ENCODE results near the gene AHI1. TPM values are rescaled to one million over a fixed set of nuclear protein-coding genes. Genes with fewer than 3 reads are reported as not detected.

Gene AHI1
- total RNA-seq, 1 experiment from 2014 or later = 8.9 TPM

DNA sequence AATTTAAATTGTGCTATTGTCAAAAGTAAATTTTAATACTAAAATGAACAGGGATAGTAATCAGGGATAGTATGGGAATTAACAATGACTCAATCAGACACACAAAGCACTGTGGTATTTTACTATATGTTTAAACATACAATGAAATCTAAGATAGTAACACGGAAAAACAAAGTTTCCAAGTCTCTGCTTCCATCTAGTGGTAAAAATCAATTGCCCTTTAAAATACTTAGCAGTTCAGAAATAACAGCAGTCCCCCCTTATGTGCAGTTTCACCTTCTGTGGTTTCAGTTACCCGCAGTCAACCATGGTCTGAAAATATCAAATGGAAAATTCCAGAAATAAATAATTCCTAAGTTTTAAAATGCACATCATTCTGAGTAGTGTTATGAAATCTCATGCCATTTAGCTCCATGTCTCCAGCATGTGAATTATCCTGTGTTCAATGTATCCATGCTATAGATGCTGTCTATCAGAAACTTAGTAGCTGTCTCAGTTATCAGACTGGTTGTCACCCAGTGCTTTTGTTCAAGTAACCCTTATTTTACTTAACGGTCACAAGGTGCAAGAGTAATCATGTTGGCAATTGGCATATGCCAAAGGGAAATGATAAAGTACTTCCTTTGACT lies 58.5 kb downstream of the AHI1 start:
- TF ChIP-seq EZH2phosphoT487 (IDR thresholded peaks at IDR 0.05; ENCODE audit: borderline replicate concordance, low read length) = no peak
- TF ChIP-seq, protein P1, sequence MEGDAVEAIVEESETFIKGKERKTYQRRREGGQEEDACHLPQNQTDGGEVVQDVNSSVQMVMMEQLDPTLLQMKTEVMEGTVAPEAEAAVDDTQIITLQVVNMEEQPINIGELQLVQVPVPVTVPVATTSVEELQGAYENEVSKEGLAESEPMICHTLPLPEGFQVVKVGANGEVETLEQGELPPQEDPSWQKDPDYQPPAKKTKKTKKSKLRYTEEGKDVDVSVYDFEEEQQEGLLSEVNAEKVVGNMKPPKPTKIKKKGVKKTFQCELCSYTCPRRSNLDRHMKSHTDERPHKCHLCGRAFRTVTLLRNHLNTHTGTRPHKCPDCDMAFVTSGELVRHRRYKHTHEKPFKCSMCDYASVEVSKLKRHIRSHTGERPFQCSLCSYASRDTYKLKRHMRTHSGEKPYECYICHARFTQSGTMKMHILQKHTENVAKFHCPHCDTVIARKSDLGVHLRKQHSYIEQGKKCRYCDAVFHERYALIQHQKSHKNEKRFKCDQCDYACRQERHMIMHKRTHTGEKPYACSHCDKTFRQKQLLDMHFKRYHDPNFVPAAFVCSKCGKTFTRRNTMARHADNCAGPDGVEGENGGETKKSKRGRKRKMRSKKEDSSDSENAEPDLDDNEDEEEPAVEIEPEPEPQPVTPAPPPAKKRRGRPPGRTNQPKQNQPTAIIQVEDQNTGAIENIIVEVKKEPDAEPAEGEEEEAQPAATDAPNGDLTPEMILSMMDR (conservative IDR thresholded peaks at IDR 0.05; ENCODE audit: low read depth, low read length) = peak; percentile 66
- ATAC-seq (peak; percentile 71), DNase-seq (peak; percentile 74)
- H4K20me1 ChIP-seq (ENCODE audit: low read length) = no peaks in the 10 kb centered on the region
- H3K4me3 ChIP-seq (ENCODE audit: low read length) = no peak overlapping the region
- H3K27ac ChIP-seq (ENCODE audit: low read length) = no peak overlapping the region
- no peaks in the 10 kb centered on the region for H3K4me1 ChIP-seq (ENCODE audit: insufficient read depth, low read length)
- H3K9me3 ChIP-seq (ENCODE audit: low read length) = no peaks in the 10 kb centered on the region
- no peaks in the 10 kb centered on the region for H3F3A ChIP-seq (ENCODE audit: low read length, unreplicated experiment)
- no peaks in the 10 kb centered on the region for H3K27me3 ChIP-seq (ENCODE audit: low read length)
- intact Hi-C loops (cut with micrococcal nuclease) = loop anchor here (5.0 kb wide), 1 partner anchor 292 kb away; no protein-coding TSS in a partner anchor
- H3K4me2 ChIP-seq (ENCODE audit: low read length) = no peak overlapping the region
- CTCF ChIA-PET = interaction anchor here (0.6 kb wide), 1 partner anchor 295 kb away, joined by 3 read pairs; no protein-coding TSS in a partner anchor
- H3K36me3 ChIP-seq (ENCODE audit: low read depth, low read length) = no peaks in the 10 kb centered on the region
- POLR2A ChIA-PET (ENCODE audit: unreplicated experiment) = interaction anchor here (0.6 kb wide), 1 partner anchor 577 kb away, joined by 3 read pairs; no protein-coding TSS in a partner anchor
- H3K9me2 ChIP-seq (replicated peaks; ENCODE audit: low read length) = no peaks in the 10 kb centered on the region
- H3K9ac ChIP-seq (ENCODE audit: low read length) = no peak overlapping the region
- no TSS peak for BruUV-seq (replicated peaks)
- no peak overlapping the region for H2AFZ ChIP-seq (ENCODE audit: low read length)
- no peaks in the 10 kb centered on the region for H3K79me2 ChIP-seq (ENCODE audit: low read length)

DNA sequence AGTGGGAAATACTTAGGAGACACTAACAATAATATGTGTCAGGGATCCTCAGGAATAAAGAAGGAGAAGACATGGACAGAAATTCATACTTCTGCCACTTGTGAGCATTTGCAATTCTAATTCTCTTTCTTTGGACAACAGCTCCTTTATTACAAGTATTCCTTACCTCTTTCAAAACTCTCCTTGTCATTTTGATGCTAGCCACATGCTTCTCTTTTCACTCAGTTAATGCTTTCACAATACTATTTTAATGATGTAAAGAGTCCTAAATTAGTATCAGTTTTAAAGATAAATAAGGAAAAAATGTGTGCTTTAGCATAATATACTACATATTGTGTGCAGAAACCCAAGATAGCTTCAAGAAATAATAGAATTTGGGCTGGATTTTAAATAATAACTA lies 62.5 kb downstream of the AHI1 start:
- Histone ChIP-seq H2AFZ (ENCODE audit: low read length) (no peak overlapping the region), H3K79me2 (ENCODE audit: low read length) (no peaks in the 10 kb centered on the region), H3K4me2 (ENCODE audit: low read length) (no peak overlapping the region), H4K20me1 (ENCODE audit: low read length) (no peaks in the 10 kb centered on the region), H3K9me3 (ENCODE audit: low read length) (no peaks in the 10 kb centered on the region), H3K4me1 (ENCODE audit: insufficient read depth, low read length) (no peaks in the 10 kb centered on the region), H3K36me3 (ENCODE audit: low read depth, low read length) (no peaks in the 10 kb centered on the region), H3K9ac (ENCODE audit: low read length) (no peak overlapping the region), H3F3A (ENCODE audit: low read length, unreplicated experiment) (no peaks in the 10 kb centered on the region), H3K4me3 (ENCODE audit: low read length) (no peak overlapping the region), H3K27ac (ENCODE audit: low read length) (no peak overlapping the region), H3K27me3 (ENCODE audit: low read length) (no peaks in the 10 kb centered on the region), H3K9me2 (replicated peaks; ENCODE audit: low read length) (no peaks in the 10 kb centered on the region)
- intact Hi-C loops (cut with micrococcal nuclease) = loop anchor here (5.0 kb wide), 1 partner anchor 288 kb away; no protein-coding TSS in a partner anchor
- BruUV-seq (replicated peaks) = no TSS peak
- DNase-seq = no peak
- ChIA-PET CTCF (no interaction called here), POLR2A (ENCODE audit: unreplicated experiment) (no interaction called here)
- no peak for ATAC-seq
- TF ChIP-seq, protein P1 (conservative IDR thresholded peaks at IDR 0.05; ENCODE audit: low read depth, low read length) = no peak
- TF ChIP-seq EZH2phosphoT487 (IDR thresholded peaks at IDR 0.05; ENCODE audit: borderline replicate concordance, low read length) (no peak), EZH2 (IDR thresholded peaks at IDR 0.05; ENCODE audit: low read length, unreplicated experiment) (no peak)

- intact Hi-C loops (cut with micrococcal nuclease) = no loop called here
- DNase-seq = no peak
- no peak for TF ChIP-seq EZH2phosphoT487 (IDR thresholded peaks at IDR 0.05; ENCODE audit: borderline replicate concordance, low read length)
- TF ChIP-seq, protein P1 (conservative IDR thresholded peaks at IDR 0.05; ENCODE audit: low read depth, low read length) = no peak
- TF ChIP-seq EZH2 (IDR thresholded peaks at IDR 0.05; ENCODE audit: low read length, unreplicated experiment) = no peak
- no peaks in the 10 kb centered on the region for H3K27me3 ChIP-seq (ENCODE audit: low read length)
- no peak overlapping the region for H3K9ac ChIP-seq (ENCODE audit: low read length)
- ATAC-seq = no peak
- ChIA-PET POLR2A (ENCODE audit: unreplicated experiment) (no interaction called here), CTCF (interaction anchor here (0.5 kb wide), 1 partner anchor 371 kb away, joined by 7 read pairs; no protein-coding TSS in a partner anchor)
- H3K9me2 ChIP-seq (replicated peaks; ENCODE audit: low read length) = no peaks in the 10 kb centered on the region
- H3K27ac ChIP-seq (ENCODE audit: low read length) = no peak overlapping the region
- no peak overlapping the region for H3K4me2 ChIP-seq (ENCODE audit: low read length)
- no peak overlapping the region for H2AFZ ChIP-seq (ENCODE audit: low read length)
- H3K79me2 ChIP-seq (ENCODE audit: low read length) = no peaks in the 10 kb centered on the region
- H3K4me3 ChIP-seq (ENCODE audit: low read length) = no peak overlapping the region
- H3K4me1 ChIP-seq (ENCODE audit: insufficient read depth, low read length) = no peaks in the 10 kb centered on the region
- no peaks in the 10 kb centered on the region for H4K20me1 ChIP-seq (ENCODE audit: low read length)
- no peaks in the 10 kb centered on the region for H3K9me3 ChIP-seq (ENCODE audit: low read length)
- no peaks in the 10 kb centered on the region for H3F3A ChIP-seq (ENCODE audit: low read length, unreplicated experiment)
- no TSS peak for BruUV-seq (replicated peaks)
- H3K36me3 ChIP-seq (ENCODE audit: low read depth, low read length) = no peaks in the 10 kb centered on the region
These were observed 63.4 kb downstream of the AHI1 start for GRCh38 chr6:135434095-135434494.

All from PC-3 (cell line).